IMR-90 (cell line): ENCODE measurements around the gene GPR176. TPM values are rescaled to one million over a fixed set of nuclear protein-coding genes. Genes with fewer than 3 reads are reported as not detected.

Experiments used
- ATAC-seq: fragments of 200-7000 bp; cut with Tn5 transposase; 2 replicates; pipeline ENCODE4 v1.9.1; 2020; ENCODE audit warnings: low read depth, mild to moderate bottlenecking, moderate library complexity
- BruUV-seq: library from RNA; stranded (reverse); fragments of 400-500 nt; replicated peaks from 2 replicates; lab custom pipeline; 2021; lab: Mats Ljungman, UMichigan
- CTCF ChIA-PET: fragments of 300-600 bp; formaldehyde crosslinking; extraction: SDS; loops from one replicate; lab custom pipeline; 2021; ENCODE audit warnings: antibody characterized with exemption; lab: Yijun Ruan, JAX
- POLR2A ChIA-PET: fragments of 300-600 bp; sonication (Branson Sonifier 250); formaldehyde crosslinking; loops from one replicate; lab custom pipeline; 2022; ENCODE audit warnings: antibody characterized with exemption; ENCODE audit not compliant: unreplicated experiment; lab: Charles Lee
- DNase-seq: peaks from one replicate; pipeline ENCODE4 v3.0.0; 2013
- H2AFZ ChIP-seq: replicated peaks from 2 replicates; pipeline ENCODE3; 2013; ENCODE audit warnings: low read length, mild to moderate bottlenecking; ENCODE audit not compliant: poor library complexity
- H2AK5ac ChIP-seq: 2 replicates; pipeline ENCODE4 v1.6.1; 2013; ENCODE audit warnings: low read depth, low read length, inconsistent platforms
- H2AK9ac ChIP-seq: replicated peaks from 2 replicates; pipeline ENCODE3; 2013; ENCODE audit warnings: mild to moderate bottlenecking, low read depth, low read length, moderate library complexity; ENCODE audit not compliant: poor library complexity
- H2BK120ac ChIP-seq: 2 replicates; pipeline ENCODE4 v1.6.1; 2013; ENCODE audit warnings: low read depth, low read length, inconsistent platforms
- H2BK15ac ChIP-seq: 3 replicates; pipeline ENCODE4 v1.6.1; 2013; ENCODE audit warnings: low read depth, low read length, inconsistent platforms
- H2BK20ac ChIP-seq: 2 replicates; pipeline ENCODE4 v1.6.1; 2013; ENCODE audit warnings: low read depth, mild to moderate bottlenecking, inconsistent platforms, low read length, moderate library complexity
- H2BK5ac ChIP-seq: 2 replicates; pipeline ENCODE4 v1.6.1; 2013; ENCODE audit warnings: mild to moderate bottlenecking, low read depth, low read length, inconsistent platforms; ENCODE audit not compliant: poor library complexity, severe bottlenecking
- H3K14ac ChIP-seq: replicated peaks from 2 replicates; pipeline ENCODE4 v1.6.1; 2013; ENCODE audit warnings: low read depth, low read length, inconsistent platforms
- H3K18ac ChIP-seq: 2 replicates; pipeline ENCODE4 v1.6.1; 2013; ENCODE audit warnings: low read depth, low read length, control low read depth
- H3K23ac ChIP-seq: 2 replicates; pipeline ENCODE4 v1.6.1; 2013; ENCODE audit warnings: low read depth, low read length, inconsistent platforms
- H3K27ac ChIP-seq: 2 replicates; pipeline ENCODE4 v1.5.1; 2013; ENCODE audit warnings: mild to moderate bottlenecking, control low read depth, low read length; ENCODE audit not compliant: insufficient read depth
- H3K27me3 ChIP-seq: 2 replicates; pipeline ENCODE4 v1.6.1; 2013; ENCODE audit warnings: low read length; ENCODE audit not compliant: control insufficient read depth, insufficient read depth
- H3K36me3 ChIP-seq: 2 replicates; pipeline ENCODE4 v1.6.1; 2013; ENCODE audit warnings: low read length, mixed read lengths; ENCODE audit not compliant: control insufficient read depth, insufficient read depth
- H3K4ac ChIP-seq: 2 replicates; pipeline ENCODE4 v1.6.1; 2013; ENCODE audit warnings: low read depth, low read length, inconsistent platforms
- H3K4me1 ChIP-seq: 2 replicates; pipeline ENCODE4 v1.6.1; 2013; ENCODE audit warnings: low read length, mixed read lengths; ENCODE audit not compliant: control insufficient read depth, insufficient read depth
- H3K4me2 ChIP-seq: 2 replicates; pipeline ENCODE4 v1.6.1; 2013; ENCODE audit warnings: low read depth, mild to moderate bottlenecking, control low read depth, low read length, moderate library complexity
- H3K4me3 ChIP-seq: 2 replicates; pipeline ENCODE4 v1.5.1; 2013; ENCODE audit warnings: low read depth, mild to moderate bottlenecking, control low read depth, low read length, moderate library complexity; ENCODE audit not compliant: insufficient read depth
- H3K56ac ChIP-seq: 2 replicates; pipeline ENCODE4 v1.6.1; 2013; ENCODE audit warnings: low read length, inconsistent platforms; ENCODE audit not compliant: insufficient read depth; ENCODE audit errors: extremely low read depth
- H3K79me1 ChIP-seq, 2 experiments: 2 replicates each; pipeline ENCODE4 v1.6.1; 2013; ENCODE audit warnings: low read length in 2 of 2, inconsistent platforms in 1 of 2, low read depth in 1 of 2
- H3K9ac ChIP-seq: 2 replicates; pipeline ENCODE4 v1.6.1; 2013; ENCODE audit warnings: low read depth, low read length, control low read depth
- H3K9me1 ChIP-seq: 2 replicates; pipeline ENCODE4 v1.6.1; 2013; ENCODE audit warnings: low read length, inconsistent platforms; ENCODE audit not compliant: insufficient read depth
- H3K9me3 ChIP-seq: 2 replicates; pipeline ENCODE4 v1.6.1; 2013; ENCODE audit warnings: low read length; ENCODE audit not compliant: control insufficient read depth, insufficient read depth
- H4K20me1 ChIP-seq: 2 replicates; pipeline ENCODE4 v1.6.1; 2013; ENCODE audit warnings: low read length, inconsistent platforms; ENCODE audit not compliant: insufficient read depth
- H4K5ac ChIP-seq: 2 replicates; pipeline ENCODE4 v1.6.1; 2013; ENCODE audit warnings: mild to moderate bottlenecking, low read depth, low read length, control low read depth
- H4K8ac ChIP-seq, 2 experiments: 2 replicates each; pipeline ENCODE4 v1.6.1; 2013; ENCODE audit warnings: low read depth in 2 of 2, low read length in 2 of 2, control low read depth in 1 of 2, inconsistent platforms in 1 of 2
- H4K91ac ChIP-seq: 2 replicates; pipeline ENCODE4 v1.6.1; 2013; ENCODE audit warnings: low read depth, low read length, inconsistent platforms; ENCODE audit not compliant: insufficient read depth
- MAFK ChIP-seq: IDR thresholded peaks from 2 replicates; pipeline ENCODE4 v1.6.1; 2012; ENCODE audit warnings: low read depth, low read length, improper control_type of control experiment
- NFE2L2 ChIP-seq: fragments of 150-350 bp; IDR thresholded peaks from 2 replicates; pipeline ENCODE4 v1.6.1; 2016; ENCODE audit warnings: low read depth, mild to moderate bottlenecking, low read length
- POLR2A ChIP-seq: IDR thresholded peaks from 2 replicates; pipeline ENCODE4 v1.6.1; 2012; ENCODE audit warnings: mild to moderate bottlenecking, low read depth, low read length
- RAD21 ChIP-seq: IDR thresholded peaks from 2 replicates; pipeline ENCODE4 v1.6.1; 2012; ENCODE audit warnings: low read length, improper control_type of control experiment
- RCOR1 ChIP-seq: IDR thresholded peaks from 2 replicates; pipeline ENCODE4 v1.6.1; 2012; ENCODE audit warnings: mild to moderate bottlenecking, low read length, improper control_type of control experiment; ENCODE audit not compliant: insufficient replicate concordance
- SMC3 ChIP-seq: fragments of 150-350 bp; IDR thresholded peaks from 2 replicates; pipeline ENCODE4 v1.6.1; 2016; ENCODE audit warnings: low read depth, mild to moderate bottlenecking, antibody characterized with exemption, low read length, moderate library complexity
- WGBS, 2 experiments: methylation state at CpG; one replicate each; pipeline versions ENCODE4 v1.1.5 to v1.1.7; 2013; ENCODE audit warnings: missing lambda C conversion rate in 2 of 2; ENCODE audit not compliant: insufficient read length in 1 of 2; ENCODE audit errors: extremely low coverage in 2 of 2; 5-methylcytosine and 5-hydroxymethylcytosine counted together
- dilution Hi-C: fragments of 300-500 bp; cut with HindIII; formaldehyde crosslinking; loops from one replicate; pipeline ENCODE4 v1.14.3; 2018; ENCODE audit warnings: low sequenced_read_pairs; ENCODE audit not compliant: unreplicated experiment
- in situ Hi-C: fragments of 300-500 bp; cut with MboI; formaldehyde crosslinking; loops from 3 replicates; pipeline ENCODE4 v1.14.3; 2019; ENCODE audit warnings: low sequenced_read_pairs, inconsistent platforms, mixed read lengths
- intact Hi-C: fragments of 100-400 bp; cut with micrococcal nuclease; formaldehyde crosslinking; loops from 2 replicates; pipeline ENCODE4 v1.10.0; 2022
- polyA plus RNA-seq, 3 experiments: library from polyadenylated mRNA; depleted of rRNA; stranded (reverse); fragments of >200 nt; gene quantifications; 2 replicates each; pipeline ENCODE4 v1.2.3, GENCODE V29; 2012; ENCODE audit warnings: low replicate concordance in 1 of 3
- total RNA-seq: library from RNA; depleted of rRNA; stranded (reverse); fragments of >200 nt; gene quantifications from 2 replicates; pipeline ENCODE4 v1.2.3, GENCODE V29; 2012
- TF ChIP-seq, protein P1 (sequence below): fragments of 150-350 bp; IDR thresholded peaks from 2 replicates; pipeline ENCODE4 v1.6.1; 2016; ENCODE audit warnings: low read depth, mild to moderate bottlenecking, low read length, moderate library complexity, borderline replicate concordance

GPR176 gene
- total and polyA plus RNA-seq, 2 of the 4 experiments (the other 2 are of a cell fraction): 114 to 246 TPM

DNA sequence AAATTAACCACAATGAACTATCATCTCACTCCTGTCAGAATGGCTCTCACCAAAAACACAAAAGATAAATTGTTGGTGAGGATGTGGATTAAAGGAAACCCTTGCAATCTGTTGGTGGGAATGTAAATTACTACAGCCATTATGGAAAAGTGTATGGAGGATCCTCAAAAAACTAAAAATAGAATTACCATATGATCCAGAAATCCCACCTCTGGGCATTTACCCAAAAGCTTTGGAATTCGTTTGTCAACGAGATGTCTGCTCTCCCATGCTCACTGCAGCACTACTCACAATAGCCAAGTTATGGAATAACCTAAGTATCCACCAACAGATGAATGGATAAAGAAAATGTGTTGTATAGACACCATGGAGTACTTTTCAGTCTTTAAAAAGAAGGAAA lies 159.1 kb downstream of the GPR176 start:
- H3K9me1 ChIP-seq: no peaks in the 10 kb centered on the region
- H3K4me1 ChIP-seq: no peaks in the 10 kb centered on the region
- POLR2A ChIA-PET: no interaction called here
- H3K36me3 ChIP-seq: no peaks in the 10 kb centered on the region
- no peak overlapping the region for H3K18ac ChIP-seq
- intact Hi-C loops (no loop called here), dilution Hi-C loops (no loop called here), in situ Hi-C loops (loop anchor here (5.0 to 25.0 kb wide), 3 partner anchors 79 to 1046 kb away; no protein-coding TSS in a partner anchor)
- H3K9me3 ChIP-seq: peaks cover 5% of the 10 kb centered on the region; the same call in 1 of the 2 replicates
- no peak overlapping the region for H3K4ac ChIP-seq
- no peak overlapping the region for H2BK15ac ChIP-seq
- no peaks in the 10 kb centered on the region for H4K20me1 ChIP-seq
- H3K27me3 ChIP-seq: no peaks in the 10 kb centered on the region
- no TSS peak for BruUV-seq
- H2BK5ac ChIP-seq: no peak overlapping the region
- no peak overlapping the region for H2AK9ac ChIP-seq
- DNase-seq (no peak), ATAC-seq (no peak)
- no peak overlapping the region for H3K9ac ChIP-seq
- no peak overlapping the region for H3K56ac ChIP-seq
- H4K91ac ChIP-seq: no peak overlapping the region
- WGBS, 2 experiments: no CpG with 5 or more reads among the region's 2 CpGs
- no peak overlapping the region for H3K14ac ChIP-seq
- H3K4me2 ChIP-seq: no peak overlapping the region
- no peak overlapping the region for H2AK5ac ChIP-seq
- CTCF ChIA-PET: no interaction called here
- H2BK120ac ChIP-seq: no peak overlapping the region
- H4K5ac ChIP-seq: no peak overlapping the region
- no peak overlapping the region for H2AFZ ChIP-seq
- no peak overlapping the region for H3K27ac ChIP-seq
- H2BK20ac ChIP-seq: no peak overlapping the region
- H3K79me1 ChIP-seq: no peaks in the 10 kb centered on the region
- TF ChIP-seq RAD21 (no peak), NFE2L2 (no peak), RCOR1 (no peak), POLR2A (no peak), SMC3 (no peak), MAFK (no peak)
- TF ChIP-seq, protein P1, sequence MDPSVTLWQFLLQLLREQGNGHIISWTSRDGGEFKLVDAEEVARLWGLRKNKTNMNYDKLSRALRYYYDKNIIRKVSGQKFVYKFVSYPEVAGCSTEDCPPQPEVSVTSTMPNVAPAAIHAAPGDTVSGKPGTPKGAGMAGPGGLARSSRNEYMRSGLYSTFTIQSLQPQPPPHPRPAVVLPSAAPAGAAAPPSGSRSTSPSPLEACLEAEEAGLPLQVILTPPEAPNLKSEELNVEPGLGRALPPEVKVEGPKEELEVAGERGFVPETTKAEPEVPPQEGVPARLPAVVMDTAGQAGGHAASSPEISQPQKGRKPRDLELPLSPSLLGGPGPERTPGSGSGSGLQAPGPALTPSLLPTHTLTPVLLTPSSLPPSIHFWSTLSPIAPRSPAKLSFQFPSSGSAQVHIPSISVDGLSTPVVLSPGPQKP: no peak
- no peak overlapping the region for H4K8ac ChIP-seq
- H3K4me3 ChIP-seq: no peak overlapping the region
- no peak overlapping the region for H3K23ac ChIP-seq
